ENCODE data around the gene DNAJC17. TPM values are rescaled to one million over a fixed set of nuclear protein-coding genes. Genes with fewer than 3 reads are reported as not detected.

DNAJC17 gene
- total and polyA plus RNA-seq, 2 of the 13 experiments (the other 11 are each of a cell fraction or from before 2014, with no cell fraction given) = 22.2 to 26.5 TPM

DNA sequence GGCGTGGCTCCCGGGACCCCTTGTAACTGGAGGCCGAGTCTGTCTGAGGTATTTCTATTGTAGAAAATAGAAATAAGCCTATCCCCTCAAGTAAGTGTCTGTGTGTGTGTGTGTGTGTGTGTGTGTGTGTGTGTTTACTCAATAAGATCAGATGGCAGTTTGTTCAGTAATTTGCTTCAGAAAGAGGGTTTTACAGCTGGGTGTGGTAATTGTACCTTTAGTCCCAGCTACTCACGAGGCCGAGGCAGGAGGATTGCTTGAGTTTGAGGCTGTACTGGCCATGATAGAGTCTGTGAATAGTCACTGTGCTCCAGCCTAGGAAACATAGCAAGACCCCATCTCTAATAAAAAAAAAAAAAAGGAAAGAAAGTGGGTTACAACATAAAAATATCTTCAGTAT lies 45.3 kb upstream of the DNAJC17 start (continued):
- TF ChIP-seq, protein P1, sequence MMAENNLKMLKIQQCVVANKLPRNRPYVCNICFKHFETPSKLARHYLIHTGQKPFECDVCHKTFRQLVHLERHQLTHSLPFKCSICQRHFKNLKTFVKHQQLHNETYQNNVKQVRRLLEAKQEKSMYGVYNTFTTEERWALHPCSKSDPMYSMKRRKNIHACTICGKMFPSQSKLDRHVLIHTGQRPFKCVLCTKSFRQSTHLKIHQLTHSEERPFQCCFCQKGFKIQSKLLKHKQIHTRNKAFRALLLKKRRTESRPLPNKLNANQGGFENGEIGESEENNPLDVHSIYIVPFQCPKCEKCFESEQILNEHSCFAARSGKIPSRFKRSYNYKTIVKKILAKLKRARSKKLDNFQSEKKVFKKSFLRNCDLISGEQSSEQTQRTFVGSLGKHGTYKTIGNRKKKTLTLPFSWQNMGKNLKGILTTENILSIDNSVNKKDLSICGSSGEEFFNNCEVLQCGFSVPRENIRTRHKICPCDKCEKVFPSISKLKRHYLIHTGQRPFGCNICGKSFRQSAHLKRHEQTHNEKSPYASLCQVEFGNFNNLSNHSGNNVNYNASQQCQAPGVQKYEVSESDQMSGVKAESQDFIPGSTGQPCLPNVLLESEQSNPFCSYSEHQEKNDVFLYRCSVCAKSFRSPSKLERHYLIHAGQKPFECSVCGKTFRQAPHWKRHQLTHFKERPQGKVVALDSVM (CRISPR knock-in tag; IDR thresholded peaks at IDR 0.05) = peak; percentile 70

- Histone ChIP-seq H3K4me1 (ENCODE audit: insufficient read depth, low read length) (peaks cover 49% of the 10 kb centered on the region), H3K79me2 (ENCODE audit: insufficient read depth, low read length) (no peaks in the 10 kb centered on the region), H4K20me1 (ENCODE audit: insufficient read depth, low read length) (no peaks in the 10 kb centered on the region), H3K27ac (ENCODE audit: extremely low read length, insufficient read depth, low read length) (no peak overlapping the region), H3K27me3 (ENCODE audit: control insufficient read depth in 1 of 2, insufficient read depth in 2 of 2, low read length in 2 of 2) (no peaks in the 10 kb centered on the region), H3K9me3 (ENCODE audit: low read length) (no peaks in the 10 kb centered on the region), H2AFZ (ENCODE audit: low read length) (no peak overlapping the region), H3K36me3 (replicated peaks in 1 of 2; ENCODE audit: control insufficient read depth in 1 of 2, insufficient read depth in 2 of 2, low read length in 2 of 2) (no peaks in the 10 kb centered on the region), H3K4me3 (replicated peaks in 1 of 3; ENCODE audit: insufficient read depth in 1 of 3, low read depth in 2 of 3, low read length in 3 of 3) (peak overlapping the region in 1 of 3 experiments; percentile 33; a peak in 1 of 6 replicates), H3K4me2 (ENCODE audit: low read depth, low read length) (peak overlapping the region; percentile 54), H3K9ac (ENCODE audit: insufficient read depth, low read depth, low read length) (no peak overlapping the region)
- in situ Hi-C loops (cut with HindIII; ENCODE audit: extremely low pct_ligation_motif_present, low pct_unique_long_range_greater_than_20kb) = no loop called here
- ChIA-PET POLR2A (interaction anchor here (0.8 kb wide), 1 partner anchor 8 kb away, joined by 3 read pairs; no protein-coding TSS in a partner anchor), CTCF (ENCODE audit: low intra/inter-chr PET ratio, low total read pairs) (no interaction called here)
- no TSS peak for BruUV-seq (replicated peaks)
- intact Hi-C loops (cut with micrococcal nuclease; ENCODE audit: unreplicated experiment) = no loop called here
- ATAC-seq (peak; percentile 73), FAIRE-seq (peak; percentile 61), DNase-seq (ENCODE audit: low spot score) (peak; percentile 48)
- WGBS (ENCODE audit: low lambda C conversion rate) = 21% methylated on average over 8 of the region's 8 CpGs
- TF ChIP-seq, protein P2, sequence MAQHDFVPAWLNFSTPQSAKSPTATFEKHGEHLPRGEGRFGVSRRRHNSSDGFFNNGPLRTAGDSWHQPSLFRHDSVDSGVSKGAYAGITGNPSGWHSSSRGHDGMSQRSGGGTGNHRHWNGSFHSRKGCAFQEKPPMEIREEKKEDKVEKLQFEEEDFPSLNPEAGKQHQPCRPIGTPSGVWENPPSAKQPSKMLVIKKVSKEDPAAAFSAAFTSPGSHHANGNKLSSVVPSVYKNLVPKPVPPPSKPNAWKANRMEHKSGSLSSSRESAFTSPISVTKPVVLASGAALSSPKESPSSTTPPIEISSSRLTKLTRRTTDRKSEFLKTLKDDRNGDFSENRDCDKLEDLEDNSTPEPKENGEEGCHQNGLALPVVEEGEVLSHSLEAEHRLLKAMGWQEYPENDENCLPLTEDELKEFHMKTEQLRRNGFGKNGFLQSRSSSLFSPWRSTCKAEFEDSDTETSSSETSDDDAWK (CRISPR knock-in tag; IDR thresholded peaks at IDR 0.05) = no peak
- TF ChIP-seq ZNF772 (CRISPR knock-in tag; IDR thresholded peaks at IDR 0.05) (no peak), ZNF331 (CRISPR knock-in tag; IDR thresholded peaks at IDR 0.05) (no peak), FOXC1 (CRISPR knock-in tag; IDR thresholded peaks at IDR 0.05; ENCODE audit: borderline replicate concordance) (0 out of 2 replicates have a peak, but pooled peaks have one; percentile 30), SNAPC2 (CRISPR knock-in tag; IDR thresholded peaks at IDR 0.05) (no peak), ZNF614 (CRISPR knock-in tag; IDR thresholded peaks at IDR 0.05; ENCODE audit: borderline replicate concordance) (no peak), RARA (CRISPR knock-in tag; IDR thresholded peaks at IDR 0.05) (peak; percentile 86), ZNF572 (CRISPR knock-in tag; IDR thresholded peaks at IDR 0.05) (no peak), ZNF253 (CRISPR knock-in tag; IDR thresholded peaks at IDR 0.05; ENCODE audit: borderline replicate concordance) (no peak), MAFG (CRISPR knock-in tag; IDR thresholded peaks at IDR 0.05) (no peak), SP140L (CRISPR knock-in tag; IDR thresholded peaks at IDR 0.05; ENCODE audit: borderline replicate concordance) (no peak), DMTF1 (CRISPR knock-in tag; IDR thresholded peaks at IDR 0.05) (no peak), SOX13 (IDR thresholded peaks at IDR 0.05) (no peak), SOX13 (CRISPR knock-in tag; conservative IDR thresholded peaks at IDR 0.05 in 1 of 2, IDR thresholded peaks at IDR 0.05 in 1 of 2) (no peak), HMG20A (CRISPR knock-in tag; IDR thresholded peaks at IDR 0.05; ENCODE audit: borderline replicate concordance) (no peak)
- TF ChIP-seq, protein P3, sequence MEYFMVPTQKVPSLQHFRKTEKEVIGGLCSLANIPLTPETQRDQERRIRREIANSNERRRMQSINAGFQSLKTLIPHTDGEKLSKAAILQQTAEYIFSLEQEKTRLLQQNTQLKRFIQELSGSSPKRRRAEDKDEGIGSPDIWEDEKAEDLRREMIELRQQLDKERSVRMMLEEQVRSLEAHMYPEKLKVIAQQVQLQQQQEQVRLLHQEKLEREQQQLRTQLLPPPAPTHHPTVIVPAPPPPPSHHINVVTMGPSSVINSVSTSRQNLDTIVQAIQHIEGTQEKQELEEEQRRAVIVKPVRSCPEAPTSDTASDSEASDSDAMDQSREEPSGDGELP (IDR thresholded peaks at IDR 0.05; ENCODE audit: borderline replicate concordance, low read depth) = peak; percentile 28; the same call in 1 of the 2 replicates
These were observed 43.4 kb upstream of the DNAJC17 start for GRCh38 chr15:40850576-40851112.

All from HepG2 (cell line).